Adrenal gland (tissue), 12 donors: ENCODE results near the gene STAT3. TPM values are rescaled to one million over a fixed set of nuclear protein-coding genes. Genes with fewer than 3 reads are reported as not detected.
"Not testable (repeated sequence)": the region's sequence is repeated elsewhere in the genome, so short reads cannot be mapped to it uniquely, and the experiment has no call there.

Experiments used
- DNase-seq, 7 donors: peaks; one replicate each; pipeline ENCODE4 v3.0.0-alpha.2; 2019 to 2020
- H3K27ac ChIP-seq, 5 donors: fragments of 200-600 bp; sonication (generic) in 4 of 5; 1 replicate in 3 of 5; 2 replicates in 2 of 5; pipeline versions ENCODE4 v1.5.1 to v1.8.0; 2016 to 2020; ENCODE audit warnings: mild to moderate bottlenecking in 1 of 5
- H3K27me3 ChIP-seq: fragments of 200-600 bp; 2 replicates; pipeline ENCODE4 v1.8.0; 2021
- H3K36me3 ChIP-seq, 2 donors: fragments of 200-600 bp; replicated peaks in 1 of 2; 1 replicate in 1 of 2; 2 replicates in 1 of 2; pipeline versions ENCODE4 v1.5.1 to v1.8.0; 2018 to 2022
- H3K4me1 ChIP-seq, 2 donors: fragments of 200-600 bp; replicated peaks in 1 of 2; 1 replicate in 1 of 2; 2 replicates in 1 of 2; pipeline versions ENCODE4 v1.5.1 to v1.8.0; 2018 to 2021
- H3K4me3 ChIP-seq, 4 donors: fragments of 200-600 bp; sonication (generic) in 3 of 4; one replicate each; pipeline ENCODE4 v1.5.1; 2016 to 2018
- H3K9me3 ChIP-seq, 3 donors: fragments of 200-600 bp; sonication (generic) in 1 of 3; replicated peaks in 1 of 3; 1 replicate in 2 of 3; 2 replicates in 1 of 3; pipeline versions ENCODE4 v1.5.1 to v1.8.0; 2016 to 2021
- POLR2A ChIP-seq, 2 donors: fragments of 450-650 bp; IDR thresholded peaks; one replicate each; pipeline ENCODE4 v1.6.1; 2017; ENCODE audit warnings: antibody characterized with exemption in 2 of 2, mild to moderate bottlenecking in 2 of 2, moderate library complexity in 1 of 2
- WGBS, 4 donors: extraction: QIAGEN DNeasy Blood & Tissue Kit in 2 of 4; methylation state at CpG; one replicate each; pipeline versions ENCODE4 v1.1.5 to v1.1.7; 2013 to 2017; 5-methylcytosine and 5-hydroxymethylcytosine counted together
- intact Hi-C, 2 donors: fragments of 100-400 bp; cut with DNase I; formaldehyde crosslinking; loops; one replicate each; pipeline versions ENCODE4 v1.14.1 to v1.15.0; 2022 to 2023
- polyA plus RNA-seq, 3 donors: library from polyadenylated mRNA; stranded (reverse); fragments of 200-250 nt in 2 of 3; fragments of 350-450 nt in 1 of 3; fragmentation: Illumina TruSeq in 1 of 3; extraction: RNeasy Lipid Tissue Mini Kit (QIAGEN cat#74804) in 1 of 3; gene quantifications; one replicate each; pipeline ENCODE4 v1.2.3, GENCODE V29; 2013 to 2014
- total RNA-seq, 9 donors: library from RNA; depleted of rRNA in 4 of 9; stranded (reverse); fragments of >200 nt in 4 of 9; fragments of 120-200 nt in 1 of 9; fragmentation: NEBNext Ultra II Directional in 1 of 9; extraction: Animal tissue kit (Norgen Biotek cat#: 25700) in 1 of 9; gene quantifications; one replicate each; pipeline versions ENCODE4 v1.1.0 to v1.2.4, GENCODE V29; 2013 to 2023
- TF ChIP-seq, protein P1 (sequence below), 6 experiments: fragments of 450-650 bp in 4 of 6; fragments of 200-600 bp in 2 of 6; sonication (generic) in 1 of 6; IDR thresholded peaks; 1 replicate in 5 of 6; 2 replicates in 1 of 6; pipeline versions ENCODE4 v1.5.1 to v1.8.0; 2016 to 2021; ENCODE audit warnings: antibody characterized with exemption in 6 of 6, mild to moderate bottlenecking in 2 of 6, moderate library complexity in 1 of 6
- donor health status: healthy with polysubstance abuse.
- donor health status: Bipolar disorder and iron deficiency.
- donor health status: DM: yes; HTN: yes; CAD: no.
- donor health status: DM: no; HTN: no; CAD: no.
- donor health status: DM: no; HTN: no; CAD: no.
- donor health status: DM: yes; HTN: yes; CAD: no.

Gene STAT3
- total and polyA plus RNA-seq, 12 donors: 31.0 to 282 (median 160) TPM

GRCh38 chr17:42405076-42405475, 16.8 kb upstream of the STAT3 start:
- no peak overlapping the region for H3K27ac ChIP-seq
- H3K36me3 ChIP-seq: peaks cover 0 to 22% of the 10 kb centered on the region in 2 donors
- H3K27me3 ChIP-seq: no peaks in the 10 kb centered on the region
- WGBS, 4 donors: 85 to 92% (median 89%) methylated on average over 33 to 35 of the region's 35 CpGs
- H3K4me3 ChIP-seq: no peak overlapping the region
- H3K9me3 ChIP-seq: no peaks in the 10 kb centered on the region
- peaks cover 33 to 40% of the 10 kb centered on the region in 2 donors for H3K4me1 ChIP-seq
- intact Hi-C loops: loop anchor here in 1 of 2 donors (2.0 to 10.0 kb wide), 2 partner anchors 82 to 180 kb away; no protein-coding TSS in a partner anchor
- no peak for DNase-seq
- TF ChIP-seq, protein P1, sequence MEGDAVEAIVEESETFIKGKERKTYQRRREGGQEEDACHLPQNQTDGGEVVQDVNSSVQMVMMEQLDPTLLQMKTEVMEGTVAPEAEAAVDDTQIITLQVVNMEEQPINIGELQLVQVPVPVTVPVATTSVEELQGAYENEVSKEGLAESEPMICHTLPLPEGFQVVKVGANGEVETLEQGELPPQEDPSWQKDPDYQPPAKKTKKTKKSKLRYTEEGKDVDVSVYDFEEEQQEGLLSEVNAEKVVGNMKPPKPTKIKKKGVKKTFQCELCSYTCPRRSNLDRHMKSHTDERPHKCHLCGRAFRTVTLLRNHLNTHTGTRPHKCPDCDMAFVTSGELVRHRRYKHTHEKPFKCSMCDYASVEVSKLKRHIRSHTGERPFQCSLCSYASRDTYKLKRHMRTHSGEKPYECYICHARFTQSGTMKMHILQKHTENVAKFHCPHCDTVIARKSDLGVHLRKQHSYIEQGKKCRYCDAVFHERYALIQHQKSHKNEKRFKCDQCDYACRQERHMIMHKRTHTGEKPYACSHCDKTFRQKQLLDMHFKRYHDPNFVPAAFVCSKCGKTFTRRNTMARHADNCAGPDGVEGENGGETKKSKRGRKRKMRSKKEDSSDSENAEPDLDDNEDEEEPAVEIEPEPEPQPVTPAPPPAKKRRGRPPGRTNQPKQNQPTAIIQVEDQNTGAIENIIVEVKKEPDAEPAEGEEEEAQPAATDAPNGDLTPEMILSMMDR (IDR thresholded peaks at IDR 0.05): no peak
- TF ChIP-seq POLR2A (IDR thresholded peaks at IDR 0.05): no peak

DNA sequence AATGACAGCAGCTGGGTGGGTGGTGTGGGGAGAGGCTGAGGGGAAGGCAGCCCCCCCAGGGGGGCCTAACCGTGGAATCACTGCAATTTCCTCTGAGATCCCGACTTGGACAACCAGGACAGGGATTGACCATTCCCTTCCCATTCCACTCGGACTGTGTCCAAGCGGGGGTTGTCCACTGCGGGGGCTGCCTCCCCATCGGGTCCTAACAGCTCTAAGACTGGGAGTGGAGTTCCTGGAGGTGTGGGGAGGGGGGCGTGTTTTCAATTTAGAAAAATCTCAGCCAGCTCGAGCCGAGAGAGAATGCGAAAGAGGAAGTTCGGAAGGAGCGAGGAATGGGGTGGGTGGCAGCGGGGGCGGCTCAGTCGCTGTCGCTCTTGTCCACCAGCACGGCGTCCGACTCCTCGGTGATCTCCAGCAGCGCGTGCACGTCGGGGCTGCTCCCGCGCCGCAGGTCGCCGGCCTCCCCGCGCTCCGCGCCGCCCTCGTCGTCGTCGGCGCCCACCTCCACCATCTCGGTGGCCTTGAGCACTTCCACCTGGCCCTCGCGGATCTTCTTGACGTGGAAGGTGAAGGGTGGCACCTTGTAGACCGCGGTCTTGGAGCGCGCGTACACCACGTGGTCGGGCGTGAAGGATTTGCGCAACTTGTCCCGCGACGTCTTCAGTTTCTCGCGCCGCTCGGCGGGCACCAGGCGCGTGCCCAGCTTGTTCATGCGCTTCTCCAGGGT, 16.2 kb upstream of the STAT3 start:
- Histone ChIP-seq H3K4me3 (no peak overlapping the region), H3K9me3 (no peaks in the 10 kb centered on the region), H3K36me3 (peaks cover 0 to 22% of the 10 kb centered on the region in 2 donors), H3K27me3 (no peaks in the 10 kb centered on the region), H3K4me1 (peaks cover 27 to 35% of the 10 kb centered on the region in 2 donors), H3K27ac (peak overlapping the region in 1 of 5 donors; percentile 6)
- TF ChIP-seq, protein P1 (IDR thresholded peaks at IDR 0.05): no peak
- TF ChIP-seq POLR2A (IDR thresholded peaks at IDR 0.05): no peak
- intact Hi-C loops: loop anchor here (2.0 to 10.0 kb wide), 3 partner anchors 82 to 180 kb away; no protein-coding TSS in a partner anchor
- DNase-seq: no peak
- WGBS, 4 donors: 83 to 90% (median 84%) methylated on average over 40 to 63 of the region's 63 CpGs

DNA sequence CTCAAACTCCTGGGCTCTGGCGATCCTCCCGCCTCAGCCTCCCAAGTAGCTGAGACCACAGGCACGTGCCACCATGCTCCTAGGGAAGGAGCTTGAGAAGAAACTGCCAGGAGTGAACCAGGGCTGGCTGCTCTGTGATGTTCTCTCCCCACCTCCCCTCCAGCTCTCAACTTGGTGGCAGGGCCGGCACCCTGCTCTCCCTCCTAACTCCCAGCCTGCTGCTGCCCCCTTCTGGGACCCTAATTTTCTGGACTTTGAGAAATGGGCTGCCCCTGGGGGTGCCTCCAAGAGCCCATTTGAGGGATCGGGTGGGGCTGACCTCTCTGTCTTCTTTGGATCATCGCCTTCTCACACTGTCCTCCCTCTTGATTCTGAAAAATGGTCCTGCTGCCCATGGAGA, 14.9 kb upstream of the STAT3 start:
- 78 to 89% (median 87%) methylated on average over 6 of the region's 6 CpGs for WGBS, 4 donors
- Histone ChIP-seq H3K27ac (no peak overlapping the region), H3K9me3 (no peaks in the 10 kb centered on the region), H3K4me3 (no peak overlapping the region), H3K36me3 (peaks cover 0 to 22% of the 10 kb centered on the region in 2 donors), H3K27me3 (no peaks in the 10 kb centered on the region), H3K4me1 (peaks cover 20 to 36% of the 10 kb centered on the region in 2 donors)
- intact Hi-C loops: loop anchor here (5.0 to 10.0 kb wide), 2 partner anchors 81 to 178 kb away; no protein-coding TSS in a partner anchor
- DNase-seq: no peak
- TF ChIP-seq, protein P1 (IDR thresholded peaks at IDR 0.05): peak in 2 of 6 experiments; percentile 11 to 14
- no peak for TF ChIP-seq POLR2A (IDR thresholded peaks at IDR 0.05)

- H3K27me3 ChIP-seq: no peaks in the 10 kb centered on the region
- peaks cover 11 to 27% of the 10 kb centered on the region in 2 donors for H3K4me1 ChIP-seq
- TF ChIP-seq, protein P1 (IDR thresholded peaks at IDR 0.05): no peak
- TF ChIP-seq POLR2A (IDR thresholded peaks at IDR 0.05): no peak
- WGBS, 4 donors: 59 to 76% (median 66%) methylated on average over 3 of the region's 3 CpGs
- intact Hi-C loops: loop anchor here (5.0 to 10.0 kb wide), 2 partner anchors 80 to 177 kb away; no protein-coding TSS in a partner anchor
- no peak overlapping the region for H3K4me3 ChIP-seq
- no peak for DNase-seq
- peaks cover 0 to 22% of the 10 kb centered on the region in 2 donors for H3K36me3 ChIP-seq
- no peak overlapping the region for H3K27ac ChIP-seq
- H3K9me3 ChIP-seq: no peaks in the 10 kb centered on the region
Observed at GRCh38 chr17:42402117-42402516, 13.9 kb upstream of the STAT3 start.

- not testable (repeated sequence) for DNase-seq, H3K4me3 ChIP-seq, H3K27me3 ChIP-seq, H3K27ac ChIP-seq, H3K9me3 ChIP-seq
- Histone ChIP-seq H3K4me1 (peaks cover 0 to 16% of the 10 kb centered on the region in 2 donors), H3K36me3 (peaks cover 0 to 22% of the 10 kb centered on the region in 2 donors)
- 76 to 79% (median 77%) methylated on average over 8 of the region's 8 CpGs for WGBS, 4 donors
- intact Hi-C loops: loop anchor here (5.0 to 10.0 kb wide), 2 partner anchors 79 to 176 kb away; no protein-coding TSS in a partner anchor
Observed at GRCh38 chr17:42400844-42401375, 12.7 kb upstream of the STAT3 start.
